GM18499 (cell line): ENCODE data around the gene LRRC4C.

Experiments
- ATAC-seq: cut with Tn5 transposase; IDR thresholded peaks from one replicate; pipeline ENCODE4 v1.9.1; 2021; ENCODE audit warnings: moderate number of reproducible peaks; ENCODE audit not compliant: insufficient read depth, unreplicated experiment

LRRC4C gene

DNA sequence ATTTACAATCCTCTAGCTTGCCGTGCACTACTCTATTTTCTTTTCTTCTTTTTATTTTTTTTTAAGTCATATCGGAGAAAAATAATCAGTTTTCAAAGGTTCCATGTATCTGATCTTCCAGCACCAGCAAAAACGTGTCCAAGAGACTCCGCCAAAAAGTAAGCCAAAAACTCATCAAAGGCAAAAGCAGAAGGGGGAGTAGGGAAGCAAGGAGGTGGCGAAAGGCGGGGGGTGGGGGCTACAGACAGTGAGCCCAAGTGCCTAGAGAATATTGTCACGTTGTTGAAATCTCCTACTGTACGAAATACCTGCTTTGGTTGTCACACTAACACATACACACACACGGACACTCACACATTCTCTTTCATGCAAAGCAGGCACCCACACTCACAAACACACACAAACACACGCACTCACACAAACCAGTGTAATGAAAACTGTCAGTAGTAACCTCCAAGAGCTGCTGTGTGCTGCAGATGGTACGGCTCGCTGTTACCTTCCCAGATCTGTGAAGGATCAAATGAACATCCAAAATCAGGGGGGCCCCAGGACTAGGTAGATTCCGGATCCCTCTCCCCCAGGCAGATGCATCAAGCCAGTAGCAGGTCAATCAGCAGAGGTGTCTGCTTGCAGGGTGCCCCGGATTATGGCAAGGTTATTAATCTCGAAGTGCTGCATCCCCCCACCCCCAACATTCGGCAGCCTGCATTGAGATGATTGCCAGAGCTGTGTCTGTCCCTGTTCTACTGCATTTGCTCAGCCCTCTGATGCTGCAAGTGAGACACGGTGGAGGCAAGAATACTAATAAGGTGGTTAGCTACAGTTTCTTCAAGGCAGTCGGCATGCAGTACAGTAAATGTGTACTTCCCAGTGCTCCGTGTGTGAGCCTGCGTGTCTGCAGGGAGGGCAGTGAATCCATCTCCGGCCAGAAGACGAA, at the start of gene LRRC4C:
TSS of gene LRRC4C (minus strand) at position 188 of the 937 bp plus-strand sequence.
- no peak for ATAC-seq

DNA sequence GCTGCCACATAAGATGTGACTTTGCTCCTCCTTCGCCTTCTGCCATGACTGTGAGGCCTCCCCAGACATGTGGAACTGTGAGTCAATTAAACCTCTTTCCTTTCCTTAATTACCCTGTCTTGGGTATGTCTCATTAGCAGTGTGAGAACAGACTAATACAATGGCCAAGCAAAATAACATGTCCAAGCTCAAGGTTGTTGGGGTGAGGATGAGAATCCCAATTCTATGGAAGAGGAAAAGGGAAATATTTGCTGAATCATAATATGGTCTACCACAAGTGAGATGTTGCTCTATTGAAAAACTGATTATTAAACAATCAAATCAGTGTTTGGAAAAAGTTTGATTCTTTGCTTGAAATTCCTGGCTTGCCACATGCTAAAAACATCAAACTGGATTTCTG, 48.7 kb upstream of the LRRC4C start:
- ATAC-seq = no peak

DNA sequence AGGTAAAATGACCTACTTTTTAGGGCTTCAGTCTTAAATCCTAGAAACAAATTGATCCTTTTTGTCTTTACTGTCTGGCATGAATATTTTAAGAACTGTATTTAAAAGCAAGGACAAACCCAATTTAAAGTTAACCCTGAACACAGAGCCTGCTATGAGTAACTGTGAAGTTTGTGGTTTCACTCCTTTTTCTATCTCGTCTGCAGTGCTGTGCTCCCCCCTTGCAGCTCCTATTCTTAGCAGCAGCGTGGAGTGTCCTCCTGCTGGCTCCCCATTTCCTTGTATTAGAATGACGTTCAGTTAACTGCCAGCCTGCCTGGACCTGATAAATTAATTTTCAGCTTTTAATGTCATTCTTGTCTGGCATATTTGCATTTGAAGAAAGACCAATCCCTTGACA, 40.0 kb upstream of the LRRC4C start:
- ATAC-seq = no peak

GRCh38 chr11:41498726-41499125, 39.3 kb upstream of the LRRC4C start:
- ATAC-seq = no peak

GRCh38 chr11:41497974-41498373, 38.5 kb upstream of the LRRC4C start:
- no peak for ATAC-seq

- ATAC-seq = no peak
Measured at GRCh38 chr11:41494716-41495115, 35.3 kb upstream of the LRRC4C start.

DNA sequence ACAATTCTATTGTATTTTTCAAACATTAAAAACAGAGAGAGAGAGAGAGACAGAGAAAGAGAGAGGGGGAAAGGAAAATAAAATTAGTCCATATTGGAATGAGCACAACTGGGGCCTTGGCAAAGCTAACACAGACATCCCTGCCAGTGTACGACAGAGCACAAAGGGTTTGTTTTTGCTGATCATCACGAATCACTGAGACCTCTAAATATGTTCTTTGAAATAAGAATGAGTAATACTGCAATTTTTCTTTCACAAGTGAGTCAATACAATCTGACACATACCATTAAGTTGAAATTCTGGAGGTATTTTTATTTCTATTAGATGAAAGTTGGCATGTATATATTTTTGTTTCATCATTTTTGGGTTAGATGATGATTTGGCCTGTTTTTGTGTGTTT, 27.0 kb upstream of the LRRC4C start:
- ATAC-seq = no peak

DNA sequence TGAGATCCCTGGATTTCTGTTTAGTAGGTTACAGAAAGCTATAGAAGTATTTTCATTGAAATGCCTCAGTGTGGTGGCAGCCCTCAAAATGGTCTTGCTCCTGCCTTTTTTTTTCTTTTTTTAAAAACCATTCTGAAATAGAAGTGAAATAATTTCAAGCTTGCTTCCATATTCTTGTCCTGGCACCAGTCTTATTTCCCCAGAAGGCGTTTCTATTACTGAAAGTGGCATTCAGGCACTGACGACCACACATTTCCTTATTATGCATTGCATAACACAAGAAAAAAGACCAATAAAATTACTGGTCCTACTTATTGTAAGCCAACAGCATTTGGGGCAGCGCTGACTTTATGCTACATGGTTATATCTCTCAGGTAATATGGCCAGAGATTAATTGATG, 24.5 kb upstream of the LRRC4C start:
- no peak for ATAC-seq

GRCh38 chr11:41479179-41479578, 19.7 kb upstream of the LRRC4C start:
- no peak for ATAC-seq

DNA sequence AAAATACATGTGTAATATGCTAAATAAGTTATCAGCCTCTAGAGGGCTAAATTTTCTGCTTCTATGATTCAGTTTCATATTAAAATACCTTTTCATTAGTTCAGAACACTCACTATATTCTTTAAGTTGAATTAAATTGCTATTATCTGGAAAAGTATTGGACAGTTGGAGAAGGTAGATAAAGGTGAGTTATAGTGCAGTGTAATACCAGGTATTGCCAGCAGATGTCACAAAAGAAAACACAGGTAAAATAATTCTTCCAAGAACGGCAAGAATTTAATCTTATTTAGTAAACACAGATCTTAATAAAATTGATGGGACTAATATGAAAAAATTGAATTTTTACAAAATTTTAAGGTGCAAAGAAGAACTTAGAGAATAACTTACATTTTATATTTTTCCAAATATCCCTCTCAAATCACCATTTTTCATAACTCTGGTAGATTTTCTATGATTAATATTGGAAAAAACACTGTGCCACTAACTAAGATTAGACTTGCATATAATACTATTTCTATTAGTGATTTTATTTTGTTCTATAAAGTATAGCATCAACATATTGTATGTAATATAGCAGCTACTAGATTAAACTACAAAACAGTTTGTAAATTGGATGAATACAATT, 1.7 kb upstream of the LRRC4C start:
- ATAC-seq = no peak

DNA sequence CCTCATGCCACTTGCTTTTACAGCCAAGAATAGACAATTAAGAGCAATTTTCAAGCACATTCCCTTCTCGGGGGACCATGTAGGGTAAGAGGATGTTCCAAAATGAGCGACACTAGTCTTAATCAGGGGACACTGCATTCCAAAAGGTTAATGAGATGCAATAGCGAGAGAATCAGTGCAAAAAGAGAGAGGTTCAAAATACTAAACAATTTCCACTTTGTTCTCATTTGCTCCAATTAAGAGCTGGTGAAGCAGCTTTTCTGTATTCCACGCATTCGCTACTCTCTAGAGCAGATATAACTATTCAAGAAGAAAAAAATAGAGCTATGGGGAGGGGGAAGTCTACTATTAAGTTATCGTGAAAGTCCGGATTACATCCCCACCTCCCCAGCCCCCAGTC, 811 bp downstream of the LRRC4C start:
- ATAC-seq = no peak

- no peak for ATAC-seq
Measured at GRCh38 chr11:41458154-41458553, 1.3 kb downstream of the LRRC4C start.

GRCh38 chr11:41457216-41458014, 2.0 kb downstream of the LRRC4C start:
- ATAC-seq = no peak

- ATAC-seq = no peak
Measured at GRCh38 chr11:41456269-41456668, 3.2 kb downstream of the LRRC4C start.

DNA sequence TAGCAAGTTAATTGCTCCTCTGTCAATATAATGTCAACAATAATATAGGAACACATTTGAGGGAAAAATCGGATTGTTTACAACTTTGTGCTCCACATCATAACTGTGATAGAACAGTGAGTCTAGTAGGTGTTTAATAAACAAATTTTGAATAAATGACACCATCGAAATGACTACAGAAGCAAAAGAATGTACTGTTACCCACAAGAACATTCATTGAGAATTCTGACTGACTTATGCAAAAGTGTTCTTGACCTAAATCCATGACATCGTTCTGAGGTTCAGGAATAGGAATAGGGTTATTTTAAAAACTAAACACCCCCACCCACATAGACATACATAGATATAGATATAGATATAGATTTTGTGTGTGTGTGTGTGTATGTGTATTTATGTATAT, 8.4 kb downstream of the LRRC4C start:
- ATAC-seq = no peak

- ATAC-seq = no peak
Measured at GRCh38 chr11:41449483-41450050, 9.9 kb downstream of the LRRC4C start.

DNA sequence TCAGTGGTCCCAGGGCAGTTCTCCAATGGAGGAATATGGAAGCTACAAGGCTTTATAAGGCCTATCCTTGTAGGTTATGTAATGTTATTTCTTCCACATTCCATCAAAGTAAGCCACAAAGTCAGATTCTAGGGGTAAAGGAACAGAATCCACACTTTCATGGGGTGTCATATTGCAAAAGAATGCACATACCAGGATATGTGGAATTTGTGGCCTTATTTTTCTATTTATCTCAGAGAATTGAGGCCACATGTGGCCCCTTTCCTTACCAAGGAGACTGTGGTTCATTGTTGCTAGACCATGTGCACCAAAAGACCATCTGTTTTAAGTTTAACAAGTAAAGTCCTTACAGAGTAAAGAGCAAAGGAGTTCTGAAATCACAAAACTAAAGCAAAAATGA, 12.9 kb downstream of the LRRC4C start:
- ATAC-seq = no peak

- no peak for ATAC-seq
Measured at GRCh38 chr11:41446107-41446506, 13.3 kb downstream of the LRRC4C start.

DNA sequence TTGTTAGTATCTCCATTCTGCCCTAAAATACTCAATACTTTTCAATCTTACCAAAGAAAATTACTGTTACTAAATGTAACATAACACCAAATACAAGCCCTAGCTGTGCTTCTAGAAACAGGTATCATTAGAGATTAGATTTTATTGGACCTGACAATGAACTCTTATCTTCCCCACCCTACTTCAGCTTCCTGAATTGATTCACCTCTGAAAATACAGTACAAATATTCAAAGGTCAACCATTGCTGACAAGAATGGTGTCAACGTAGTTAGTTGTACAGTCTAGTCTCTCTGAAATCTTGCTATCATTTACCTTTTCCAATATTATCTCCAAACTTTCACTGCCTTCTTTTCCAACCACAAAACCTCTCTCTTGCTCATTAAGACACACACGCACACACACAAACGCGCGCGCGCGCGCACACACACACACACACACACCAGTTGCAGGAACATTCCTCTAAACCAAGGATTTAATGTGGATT, 22.4 kb downstream of the LRRC4C start:
- ATAC-seq = no peak

DNA sequence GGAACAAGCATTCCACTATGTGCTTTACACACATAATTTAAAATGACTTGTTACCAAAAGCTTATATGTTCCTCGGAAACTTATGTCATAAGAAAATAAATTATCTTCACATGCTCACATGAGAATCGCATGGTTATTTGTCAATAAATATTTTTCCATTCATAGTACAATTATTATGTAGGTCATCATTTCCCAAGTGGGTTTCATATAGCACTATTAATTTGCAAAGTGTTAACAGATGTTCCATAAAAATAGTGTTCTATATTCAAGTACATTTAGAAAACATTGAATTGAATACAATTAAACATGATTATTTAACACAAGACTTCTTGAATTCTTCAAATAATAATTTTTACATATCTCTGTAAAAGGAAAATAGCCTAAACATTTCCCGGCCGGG, 23.9 kb downstream of the LRRC4C start:
- ATAC-seq = no peak
